Stimulated activated CD4-positive, alpha-beta T cell treated with anti-CD3 and anti-CD28 coated beads, Interleukin-1b, Interleukin-23, amount 100 ng/mL, for 48 hours (primary cell): ENCODE data around the gene GPR84.
"Not testable (repeated sequence)": the region's sequence is repeated elsewhere in the genome, so short reads cannot be mapped to it uniquely, and the experiment has no call there.

ENCODE experiments used
- DNase-seq: peaks from one replicate; pipeline ENCODE4 v3.0.0-alpha.2; 2020

The GPR84 gene

GRCh38 chr12:54354271-54354670, 10.0 kb downstream of the GPR84 start:
- DNase-seq = not testable (repeated sequence)

GRCh38 chr12:54352891-54353874, 11.1 kb downstream of the GPR84 start:
- no peak for DNase-seq

GRCh38 chr12:54352022-54352531, 12.2 kb downstream of the GPR84 start:
- DNase-seq = peak; percentile 55

- DNase-seq = no peak
Measured at GRCh38 chr12:54351341-54351740, 12.9 kb downstream of the GPR84 start.

GRCh38 chr12:54350743-54351142, 13.5 kb downstream of the GPR84 start:
- no peak for DNase-seq

- DNase-seq = no peak
Measured at GRCh38 chr12:54349679-54350078, 14.6 kb downstream of the GPR84 start.

- no peak for DNase-seq
Measured at GRCh38 chr12:54349036-54349435, 15.2 kb downstream of the GPR84 start.

- DNase-seq = no peak
Measured at GRCh38 chr12:54341378-54342300, 22.6 kb downstream of the GPR84 start.

- DNase-seq = no peak
Measured at GRCh38 chr12:54340846-54341245, 23.4 kb downstream of the GPR84 start.

- DNase-seq = no peak
Measured at GRCh38 chr12:54338698-54339296, 25.5 kb downstream of the GPR84 start.

GRCh38 chr12:54337854-54338650, 26.2 kb downstream of the GPR84 start:
- no peak for DNase-seq

- no peak for DNase-seq
Measured at GRCh38 chr12:54337280-54337842, 26.9 kb downstream of the GPR84 start.

GRCh38 chr12:54333420-54334034, 30.8 kb downstream of the GPR84 start:
- no peak for DNase-seq

- DNase-seq = no peak
Measured at GRCh38 chr12:54331461-54331860, 32.8 kb downstream of the GPR84 start.

GRCh38 chr12:54330442-54330841, 33.8 kb downstream of the GPR84 start:
- no peak for DNase-seq

- no peak for DNase-seq
Measured at GRCh38 chr12:54329759-54330158, 34.5 kb downstream of the GPR84 start.

- no peak for DNase-seq
Measured at GRCh38 chr12:54328595-54329337, 35.5 kb downstream of the GPR84 start.

GRCh38 chr12:54325442-54326109, 38.7 kb downstream of the GPR84 start:
- not testable (repeated sequence) for DNase-seq

- peak; percentile 95 for DNase-seq
Measured at GRCh38 chr12:54324617-54325441, 39.5 kb downstream of the GPR84 start, which contains the start of gene COPZ1. Gene COPZ1 (plus strand): TSS chr12:54325131. CDS start chr12:54325164, 33 bp downstream.
